Sigmoid colon (tissue), 7 donors: ENCODE data around the gene PPARA. TPM values are rescaled to one million over a fixed set of nuclear protein-coding genes. Genes with fewer than 3 reads are reported as not detected.

Experiments
- DNase-seq: peaks from one replicate; pipeline ENCODE4 v3.0.0-alpha.2; 2019
- H3K27ac ChIP-seq, 4 donors: fragments of 200-600 bp; sonication (generic); one replicate each; pipeline ENCODE4 v1.5.1; 2016 to 2019; ENCODE audit warnings: mild to moderate bottlenecking in 1 of 4
- H3K27me3 ChIP-seq, 3 donors: fragments of 200-600 bp; sonication (generic); one replicate each; pipeline ENCODE4 v1.5.1; 2019; ENCODE audit warnings: mild to moderate bottlenecking in 1 of 3
- H3K36me3 ChIP-seq, 4 donors: fragments of 200-600 bp; sonication (generic); one replicate each; pipeline ENCODE4 v1.5.1; 2016 to 2019
- H3K4me1 ChIP-seq, 4 donors: fragments of 200-600 bp; sonication (generic); one replicate each; pipeline ENCODE4 v1.5.1; 2017 to 2019
- H3K4me3 ChIP-seq, 4 donors: fragments of 200-600 bp; sonication (generic); one replicate each; pipeline ENCODE4 v1.5.1; 2017 to 2019; ENCODE audit warnings: mild to moderate bottlenecking in 2 of 4, moderate library complexity in 1 of 4
- H3K9me3 ChIP-seq, 4 donors: fragments of 200-600 bp in 3 of 4; sonication (generic) in 3 of 4; one replicate each; pipeline versions ENCODE4 v1.5.1 to v1.6.1; 2013 to 2019
- CTCF ChIP-seq, 4 experiments: fragments of 450-650 bp in 3 of 4; fragments of 200-600 bp in 1 of 4; IDR thresholded peaks; one replicate each; pipeline ENCODE4 v1.5.1; 2016 to 2019; ENCODE audit warnings: antibody characterized with exemption in 4 of 4, mild to moderate bottlenecking in 3 of 4, moderate library complexity in 2 of 4
- EP300 ChIP-seq, 4 donors: sonication (generic); formaldehyde crosslinking; IDR thresholded peaks; one replicate each; pipeline ENCODE4 v1.6.1; 2017; ENCODE audit warnings: antibody characterized with exemption in 4 of 4
- POLR2A ChIP-seq, 2 donors: fragments of 450-650 bp; IDR thresholded peaks; one replicate each; pipeline ENCODE4 v1.6.1; 2016; ENCODE audit warnings: antibody characterized with exemption in 2 of 2, mild to moderate bottlenecking in 2 of 2, moderate library complexity in 2 of 2
- POLR2AphosphoS5 ChIP-seq, 4 donors: sonication (generic); formaldehyde crosslinking; IDR thresholded peaks; one replicate each; pipeline ENCODE4 v1.6.1; 2017; ENCODE audit warnings: antibody characterized with exemption in 4 of 4
- WGBS, 2 donors: extraction: QIAGEN DNeasy Blood & Tissue Kit; methylation state at CpG; one replicate each; pipeline ENCODE4 v1.1.7; 2013; 5-methylcytosine and 5-hydroxymethylcytosine counted together
- intact Hi-C: fragments of 100-400 bp; cut with DNase I; formaldehyde crosslinking; loops from one replicate; pipeline ENCODE4 v1.15.1; 2023
- polyA plus RNA-seq, 3 donors: library from polyadenylated mRNA; stranded (reverse); fragments of 200-250 nt; gene quantifications; one replicate each; pipeline ENCODE4 v1.2.3, GENCODE V29; 2013
- total RNA-seq, 4 donors: library from RNA; depleted of rRNA; stranded (reverse); fragments of >200 nt; gene quantifications; one replicate each; pipeline ENCODE4 v1.1.0, GENCODE V29; 2016
- donor health status: healthy with polysubstance abuse.
- donor health status: Bipolar disorder and iron deficiency.
- donor health status: healthy.

PPARA gene
- total and polyA plus RNA-seq, 7 donors = 7.8 to 22.7 (median 20.1) TPM

GRCh38 chr22:46269564-46269963 lies 119.2 kb downstream of the PPARA start:
- no peak for TF ChIP-seq POLR2AphosphoS5 (IDR thresholded peaks at IDR 0.05)
- no peak for TF ChIP-seq POLR2A (IDR thresholded peaks at IDR 0.05)
- TF ChIP-seq CTCF (IDR thresholded peaks at IDR 0.05) = no peak
- TF ChIP-seq EP300 (IDR thresholded peaks at IDR 0.05) = no peak
- H3K4me1 ChIP-seq = peaks cover 0 to 30% (median 19%) of the 10 kb centered on the region in 4 donors
- DNase-seq = no peak
- intact Hi-C loops = loop anchor here (2.0 kb wide), 1 partner anchor 25 kb away; no protein-coding TSS in a partner anchor
- peaks cover 7 to 46% (median 19%) of the 10 kb centered on the region in 4 donors for H3K36me3 ChIP-seq
- no peak overlapping the region for H3K4me3 ChIP-seq
- H3K9me3 ChIP-seq = no peaks in the 10 kb centered on the region
- WGBS, 2 donors = 62 to 85% methylated on average over 11 of the region's 11 CpGs
- no peak overlapping the region for H3K27ac ChIP-seq
- no peaks in the 10 kb centered on the region for H3K27me3 ChIP-seq

- H3K27me3 ChIP-seq = no peaks in the 10 kb centered on the region
- H3K27ac ChIP-seq = no peak overlapping the region
- H3K4me3 ChIP-seq = no peak overlapping the region
- WGBS, 2 donors = 95% methylated on average over 8 of the region's 8 CpGs
- H3K4me1 ChIP-seq = peaks cover 0 to 23% (median 14%) of the 10 kb centered on the region in 4 donors
- no peaks in the 10 kb centered on the region for H3K9me3 ChIP-seq
- peaks cover 12 to 70% (median 34%) of the 10 kb centered on the region in 4 donors for H3K36me3 ChIP-seq
- TF ChIP-seq POLR2A (IDR thresholded peaks at IDR 0.05) (no peak), CTCF (IDR thresholded peaks at IDR 0.05) (no peak), POLR2AphosphoS5 (IDR thresholded peaks at IDR 0.05) (no peak), EP300 (IDR thresholded peaks at IDR 0.05) (no peak)
- no peak for DNase-seq
- intact Hi-C loops = no loop called here
These were observed 121.9 kb downstream of the PPARA start for GRCh38 chr22:46272196-46272595.

- no peak overlapping the region for H3K4me3 ChIP-seq
- H3K36me3 ChIP-seq = peaks cover 12 to 77% (median 38%) of the 10 kb centered on the region in 4 donors
- 95 to 96% methylated on average over 12 of the region's 12 CpGs for WGBS, 2 donors
- DNase-seq = no peak
- no peaks in the 10 kb centered on the region for H3K9me3 ChIP-seq
- no peak overlapping the region for H3K27ac ChIP-seq
- H3K27me3 ChIP-seq = no peaks in the 10 kb centered on the region
- intact Hi-C loops = no loop called here
- peaks cover 0 to 22% (median 11%) of the 10 kb centered on the region in 4 donors for H3K4me1 ChIP-seq
- TF ChIP-seq CTCF (IDR thresholded peaks at IDR 0.05) (no peak), EP300 (IDR thresholded peaks at IDR 0.05) (no peak), POLR2A (IDR thresholded peaks at IDR 0.05) (no peak), POLR2AphosphoS5 (IDR thresholded peaks at IDR 0.05) (no peak)
These were observed 122.6 kb downstream of the PPARA start for GRCh38 chr22:46272762-46273431.

- peaks cover 14 to 84% (median 45%) of the 10 kb centered on the region in 4 donors for H3K36me3 ChIP-seq
These were observed 123.3 kb downstream of the PPARA start for GRCh38 chr22:46273432-46274148.

More at GRCh38 chr22:46273432-46274148, 123.3 kb downstream of the PPARA start:
- Histone ChIP-seq H3K9me3 (no peaks in the 10 kb centered on the region), H3K27me3 (no peaks in the 10 kb centered on the region), H3K4me3 (no peak overlapping the region), H3K4me1 (peaks cover 0 to 17% (median 8%) of the 10 kb centered on the region in 4 donors), H3K27ac (no peak overlapping the region)
- WGBS, 2 donors = 93 to 96% methylated on average over 12 of the region's 12 CpGs
- intact Hi-C loops = no loop called here
- no peak for TF ChIP-seq POLR2AphosphoS5 (IDR thresholded peaks at IDR 0.05)
- no peak for TF ChIP-seq POLR2A (IDR thresholded peaks at IDR 0.05)
- no peak for TF ChIP-seq EP300 (IDR thresholded peaks at IDR 0.05)
- no peak for TF ChIP-seq CTCF (IDR thresholded peaks at IDR 0.05)
- DNase-seq = no peak
